KG1 (cell line): ENCODE measurements around the gene POM121C.
"Not testable (repeated sequence)": the region's sequence is repeated elsewhere in the genome, so short reads cannot be mapped to it uniquely, and the experiment has no call there.

Experiments
- DNase-seq: peaks from one replicate; lab custom pipeline; 2025; lab: John Stamatoyannopoulos, UW

The POM121C gene

DNA sequence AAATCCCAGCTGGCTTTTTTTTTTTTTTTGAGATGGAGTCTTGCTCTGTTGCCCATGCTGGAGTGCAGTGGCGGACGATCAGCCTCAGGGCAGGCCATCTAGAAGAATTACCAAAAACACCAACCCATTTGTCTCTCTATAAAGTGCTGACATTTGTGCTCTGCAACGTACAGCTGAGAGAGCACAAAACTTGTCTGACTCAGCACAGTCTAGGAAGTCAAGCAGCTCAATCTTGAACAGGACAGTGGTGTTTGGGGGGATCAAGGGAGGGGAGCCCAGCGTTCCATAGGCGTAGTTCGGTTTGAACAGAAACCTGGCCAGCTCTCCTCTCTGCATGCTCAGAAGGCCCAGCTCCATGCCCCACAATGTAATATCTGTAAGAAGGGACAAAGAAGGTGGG lies 92.9 kb downstream of the POM121C start:
- not testable (repeated sequence) for DNase-seq

DNA sequence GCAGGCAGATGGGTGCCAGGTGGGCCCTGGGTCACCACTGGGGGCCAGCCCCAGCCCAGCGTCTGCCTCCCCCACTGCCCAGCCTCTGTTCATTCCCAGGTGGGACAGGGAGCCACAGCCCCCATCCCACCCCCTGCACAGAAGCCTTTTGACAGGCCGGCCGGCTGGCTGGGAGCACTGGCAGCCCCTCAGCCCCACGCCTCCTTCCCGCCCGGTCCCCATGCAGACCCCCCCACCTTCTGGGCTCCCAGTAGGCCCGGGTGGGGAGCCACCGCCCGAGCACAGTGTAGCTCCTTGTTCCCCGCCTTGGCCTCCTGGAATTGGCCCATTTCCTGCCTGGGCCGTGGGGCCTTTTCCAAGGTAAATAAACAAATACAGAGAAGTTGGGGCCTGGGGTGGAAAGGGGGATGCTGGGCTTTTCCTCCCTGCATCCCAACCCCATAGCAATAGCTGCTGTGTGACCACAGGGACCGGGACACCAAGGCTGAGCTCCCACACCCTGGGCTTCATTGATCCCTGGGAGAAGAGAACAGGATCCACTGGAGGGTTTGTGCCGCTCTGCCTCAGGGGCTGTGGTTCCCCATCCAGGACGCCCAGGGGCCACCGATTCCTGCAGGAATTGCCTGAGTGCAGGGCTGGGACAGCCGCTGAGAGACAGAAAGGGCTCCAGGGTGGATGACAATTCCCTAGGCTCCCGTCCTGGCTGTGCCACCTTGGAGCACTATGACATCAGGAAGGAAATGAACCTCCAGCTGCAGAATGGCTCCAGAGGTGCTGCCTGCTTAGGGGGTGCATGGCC lies 111.4 kb downstream of the POM121C start:
- not testable (repeated sequence) for DNase-seq

DNA sequence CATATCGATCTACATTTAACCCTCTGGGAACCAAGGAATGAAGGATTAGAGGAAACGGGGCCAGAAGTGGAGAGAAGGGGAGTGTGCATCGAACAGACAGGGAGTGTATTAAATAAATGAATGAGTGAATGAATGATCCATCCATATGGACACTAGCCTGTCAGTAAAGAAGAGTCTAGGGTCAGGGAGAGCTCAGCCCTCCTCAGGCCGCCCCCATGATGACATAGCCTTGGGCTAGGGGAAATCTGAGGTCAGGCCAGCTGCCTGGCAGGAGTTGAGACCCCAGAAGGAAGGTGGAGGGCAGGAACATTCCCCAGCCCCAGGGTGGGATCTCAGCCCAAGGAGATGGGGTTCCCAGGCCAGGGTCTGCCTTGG lies 112.0 kb downstream of the POM121C start:
- DNase-seq = not testable (repeated sequence)

DNA sequence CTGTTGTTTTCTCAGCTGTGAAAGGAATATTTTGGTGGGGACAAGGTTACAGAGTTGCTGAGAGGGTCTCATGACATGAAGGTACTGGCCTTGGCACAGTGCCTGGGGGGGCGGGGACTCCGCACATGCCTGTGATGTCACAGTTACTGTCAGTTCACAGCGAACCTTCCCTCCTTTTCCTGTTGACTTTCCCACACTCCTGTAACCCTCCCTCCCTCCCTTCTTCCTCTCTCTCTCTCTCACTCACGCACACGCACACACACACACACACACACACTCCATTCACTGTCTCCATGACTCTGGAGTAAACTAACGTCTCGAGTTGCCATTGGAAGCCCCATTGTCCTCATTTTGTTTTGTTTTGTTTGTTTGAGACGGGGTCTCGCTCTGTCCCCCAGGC lies 118.8 kb downstream of the POM121C start:
- DNase-seq = not testable (repeated sequence)
